SK-N-MC (cell line): ENCODE measurements around the gene KCNE3.

Experiments used
- DNase-seq: peaks from one replicate; pipeline ENCODE4 v3.0.0-alpha.2; 2011; ENCODE audit warnings: low read depth, low spot score
- H3K27ac ChIP-seq: fragments of 200-600 bp; sonication (generic); 2 replicates; pipeline ENCODE4 v1.5.1; 2016; ENCODE audit warnings: mixed run types
- H3K36me3 ChIP-seq: fragments of 200-600 bp; sonication (generic); 2 replicates; pipeline ENCODE4 v1.6.1; 2017; ENCODE audit warnings: antibody characterized with exemption, low read length, mixed read lengths; ENCODE audit not compliant: insufficient read depth
- H3K4me3 ChIP-seq: fragments of 200-600 bp; sonication (generic); 2 replicates; pipeline ENCODE4 v1.5.1; 2016
- H3K9ac ChIP-seq: fragments of 200-600 bp; sonication (generic); 2 replicates; pipeline ENCODE4 v1.8.0; 2017; ENCODE audit warnings: mixed run types, mixed read lengths; ENCODE audit not compliant: insufficient read length
- H3K9me3 ChIP-seq: fragments of 200-600 bp; sonication (generic); 2 replicates; pipeline ENCODE4 v1.6.1; 2017; ENCODE audit warnings: low read depth, mild to moderate bottlenecking, antibody characterized with exemption, low read length, moderate library complexity, mixed read lengths
- EZH2 ChIP-seq: fragments of 200-600 bp; sonication (generic); IDR thresholded peaks from one replicate; pipeline ENCODE4 v1.6.1; 2017; ENCODE audit warnings: antibody characterized with exemption
- FOXP2 ChIP-seq: optimal IDR thresholded peaks from 2 replicates; pipeline ENCODE3; 2011; ENCODE audit warnings: mild to moderate bottlenecking, moderate library complexity; ENCODE audit not compliant: insufficient read depth; ENCODE audit errors: extremely low read length, control extremely low read depth
- POLR2AphosphoS5 ChIP-seq: IDR thresholded peaks from 2 replicates; pipeline ENCODE4 v1.6.1; 2012; ENCODE audit warnings: mild to moderate bottlenecking, low read depth, low read length, borderline replicate concordance

KCNE3 gene

DNA sequence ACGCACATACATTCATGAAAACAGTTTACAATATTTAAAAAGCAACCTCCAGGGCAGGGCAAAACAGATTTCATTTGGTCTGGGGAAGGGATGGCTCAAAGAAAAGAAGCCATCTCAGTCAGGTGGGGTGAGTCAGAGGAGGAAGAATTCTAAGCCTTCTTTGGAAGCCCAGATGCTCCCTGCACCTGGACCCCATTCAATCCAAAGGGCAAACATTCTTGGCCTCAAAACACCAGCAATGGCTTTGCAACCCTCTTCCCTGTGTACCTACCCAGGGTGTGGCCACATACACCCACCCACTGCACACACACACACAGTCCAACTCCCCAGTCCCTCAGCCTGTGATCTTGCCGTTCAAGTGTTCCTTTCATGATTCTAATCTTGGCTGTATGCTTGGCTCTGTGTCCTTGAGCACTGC is 2.0 kb downstream of the KCNE3 start:
- Histone ChIP-seq H3K4me3 (peak overlapping the region; percentile 78), H3K27ac (peak overlapping the region; percentile 99), H3K36me3 (peaks cover 52% of the 10 kb centered on the region), H3K9me3 (no peaks in the 10 kb centered on the region), H3K9ac (peak overlapping the region; percentile 93)
- TF ChIP-seq FOXP2 (no peak), POLR2AphosphoS5 (no peak), EZH2 (no peak)
- DNase-seq: no peak

DNA sequence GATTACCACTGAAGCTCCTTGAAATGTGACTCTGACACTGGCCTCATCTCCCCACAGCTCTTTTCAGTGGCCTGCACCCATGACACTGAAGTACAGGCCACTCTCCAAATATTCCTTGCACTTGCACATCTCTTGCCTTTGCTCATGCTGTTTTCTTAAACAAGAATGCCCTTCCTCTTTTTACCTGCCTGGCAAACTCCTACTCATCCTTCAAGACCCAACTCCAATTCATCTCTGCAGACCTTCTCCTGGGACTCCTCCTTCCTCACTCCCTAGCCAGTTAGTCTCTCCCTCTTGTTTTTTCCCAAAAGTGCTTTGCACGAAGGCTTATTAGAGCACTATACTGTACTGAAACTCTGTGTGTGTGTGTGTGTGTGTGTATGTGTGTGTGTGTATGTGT is 2.6 kb downstream of the KCNE3 start:
- Histone ChIP-seq H3K9ac (peak overlapping the region; percentile 37), H3K27ac (peak overlapping the region; percentile 99), H3K9me3 (no peaks in the 10 kb centered on the region), H3K36me3 (peaks cover 57% of the 10 kb centered on the region), H3K4me3 (peak overlapping the region; percentile 78)
- DNase-seq: no peak
- TF ChIP-seq FOXP2 (no peak), EZH2 (no peak), POLR2AphosphoS5 (no peak)

DNA sequence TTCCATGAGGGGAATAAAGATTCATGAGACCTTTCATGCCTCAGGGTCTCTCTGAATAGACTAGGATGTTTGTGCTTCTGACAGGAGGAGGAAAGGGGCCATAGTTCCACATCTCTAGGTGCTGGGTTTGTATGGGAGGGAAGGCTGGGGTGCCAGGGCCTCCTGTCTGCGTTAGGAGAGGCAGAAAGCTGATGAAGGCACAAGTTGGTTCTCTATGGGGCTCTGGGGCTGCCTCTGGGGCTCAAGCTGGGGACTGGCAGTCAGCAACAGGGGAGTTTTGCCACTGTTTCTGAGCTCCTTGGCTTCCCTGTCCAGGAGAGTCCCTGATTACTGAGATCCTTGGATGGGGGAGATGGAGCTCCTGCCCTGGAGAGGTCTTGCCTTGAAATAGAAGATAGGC is 4.1 kb downstream of the KCNE3 start:
- Histone ChIP-seq H3K36me3 (peaks cover 69% of the 10 kb centered on the region), H3K4me3 (no peak overlapping the region; the same call in 1 of the 2 replicates), H3K9ac (no peak overlapping the region), H3K27ac (peak overlapping the region; percentile 69), H3K9me3 (no peaks in the 10 kb centered on the region)
- TF ChIP-seq EZH2 (no peak), FOXP2 (no peak), POLR2AphosphoS5 (no peak)
- DNase-seq: no peak

DNA sequence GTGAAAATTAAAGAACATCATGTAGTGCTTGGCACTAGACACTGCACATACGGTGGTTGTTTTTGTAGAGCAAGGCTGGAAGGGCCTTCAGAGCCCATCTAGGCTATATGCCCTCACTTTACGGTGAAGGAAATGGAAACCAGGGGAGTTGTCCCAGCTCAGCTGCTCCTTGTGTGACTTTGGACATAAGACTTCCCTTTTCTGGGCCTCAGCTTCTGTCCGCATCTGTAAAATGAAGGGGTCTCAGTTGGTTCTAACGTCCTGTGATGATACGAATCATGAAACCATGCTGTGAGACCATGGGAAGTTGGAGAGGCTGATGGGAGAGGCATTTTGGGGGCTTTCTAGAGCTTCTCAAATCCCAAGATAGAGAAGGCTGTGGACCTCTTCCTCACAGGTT is 4.7 kb downstream of the KCNE3 start:
- TF ChIP-seq POLR2AphosphoS5: no peak
- Histone ChIP-seq H3K9ac (no peak overlapping the region), H3K9me3 (no peaks in the 10 kb centered on the region), H3K36me3 (peaks cover 75% of the 10 kb centered on the region), H3K27ac (peak overlapping the region; percentile 69), H3K4me3 (0 out of 2 replicates have a peak overlapping the region, but pooled peaks have one; percentile 17)
- DNase-seq: no peak

DNA sequence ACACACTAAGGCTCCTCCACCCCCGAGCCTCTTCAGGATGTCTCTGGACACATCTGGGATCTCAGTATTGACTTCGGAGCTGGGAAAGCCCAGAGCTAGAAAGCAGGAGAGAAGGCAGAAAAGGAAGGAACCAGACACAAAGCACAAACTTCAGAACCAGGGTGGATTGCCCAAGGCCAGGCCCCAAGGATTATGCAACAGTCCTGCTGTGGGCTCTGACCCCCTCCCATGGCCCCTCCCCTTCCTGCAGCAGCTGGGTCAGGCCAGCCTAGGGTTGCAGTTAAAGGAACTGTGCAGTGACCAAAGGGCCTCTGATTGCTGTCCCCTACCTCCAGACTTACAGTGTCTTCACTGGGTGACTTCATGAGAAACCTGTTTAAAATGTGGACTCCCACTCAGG is 5.3 kb downstream of the KCNE3 start:
- Histone ChIP-seq H3K4me3 (peak overlapping the region; percentile 17; the same call in 1 of the 2 replicates), H3K27ac (peak overlapping the region; percentile 69), H3K9me3 (no peaks in the 10 kb centered on the region), H3K9ac (no peak overlapping the region), H3K36me3 (peaks cover 81% of the 10 kb centered on the region)
- no peak for DNase-seq
- TF ChIP-seq EZH2 (no peak), POLR2AphosphoS5 (peak; percentile 21; the same call in 1 of the 2 replicates)

DNA sequence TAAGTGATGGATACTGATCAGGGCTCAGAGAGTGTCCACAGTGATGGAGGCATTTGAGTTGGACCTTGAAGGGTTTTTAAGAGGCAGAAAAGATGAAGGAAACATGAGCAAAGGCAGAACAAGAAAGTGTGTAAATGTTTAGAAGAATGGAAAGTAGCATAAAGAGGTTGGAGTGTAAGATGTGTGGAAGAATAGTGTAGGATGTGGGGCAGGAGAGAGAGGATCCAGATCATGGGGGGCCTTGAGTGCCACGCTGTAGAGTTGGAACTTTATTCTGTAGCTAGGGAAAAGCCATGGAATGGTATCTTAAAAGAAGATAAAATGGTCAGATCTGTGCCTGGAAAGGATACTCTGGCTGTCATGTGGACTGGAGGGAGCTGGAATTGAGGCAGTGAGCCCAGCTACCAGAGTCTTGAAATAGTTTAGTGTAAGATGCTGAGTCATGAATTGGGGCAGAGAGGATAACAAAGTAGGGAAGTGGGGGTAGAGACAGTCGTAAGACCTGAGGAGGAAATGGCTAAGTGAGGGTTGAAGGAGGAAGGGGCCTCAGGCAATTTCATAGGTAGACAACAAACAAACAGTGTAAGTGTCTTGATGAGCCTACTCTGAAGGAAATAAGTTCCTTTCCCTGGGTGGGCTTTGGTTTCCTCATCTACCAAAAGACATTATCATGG is 6.7 kb downstream of the KCNE3 start:
- TF ChIP-seq EZH2 (no peak), FOXP2 (no peak), POLR2AphosphoS5 (no peak; the same call in 1 of the 2 replicates)
- H3K9ac ChIP-seq: no peak overlapping the region
- peak overlapping the region; percentile 2; the same call in 1 of the 2 replicates for H3K4me3 ChIP-seq
- H3K36me3 ChIP-seq: peaks cover 84% of the 10 kb centered on the region
- H3K9me3 ChIP-seq: no peaks in the 10 kb centered on the region
- peak overlapping the region; percentile 72 for H3K27ac ChIP-seq
- no peak for DNase-seq

DNA sequence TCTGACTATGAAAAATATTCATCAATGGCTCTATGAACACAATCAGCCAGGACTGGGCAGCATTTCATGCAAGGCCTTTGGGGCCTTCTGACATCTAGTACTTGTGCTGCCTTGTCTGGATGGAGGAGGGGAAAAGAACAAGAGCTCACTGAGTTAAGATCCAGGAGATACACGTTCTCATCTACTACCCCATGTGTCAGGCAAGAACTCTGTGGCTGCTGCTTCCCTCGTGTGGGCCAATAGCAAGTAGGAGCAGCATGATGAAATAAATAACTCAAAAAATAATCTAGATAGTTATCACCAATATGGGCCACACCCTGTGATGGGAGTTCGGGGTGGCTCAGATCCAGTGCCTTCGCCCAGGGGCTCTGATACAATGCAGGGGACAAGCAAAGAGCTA is 7.3 kb downstream of the KCNE3 start:
- H3K4me3 ChIP-seq: no peak overlapping the region
- peak overlapping the region; percentile 72 for H3K27ac ChIP-seq
- TF ChIP-seq POLR2AphosphoS5 (no peak), EZH2 (no peak)
- peaks cover 84% of the 10 kb centered on the region for H3K36me3 ChIP-seq
- no peaks in the 10 kb centered on the region for H3K9me3 ChIP-seq
- H3K9ac ChIP-seq: no peak overlapping the region
- DNase-seq: no peak

DNA sequence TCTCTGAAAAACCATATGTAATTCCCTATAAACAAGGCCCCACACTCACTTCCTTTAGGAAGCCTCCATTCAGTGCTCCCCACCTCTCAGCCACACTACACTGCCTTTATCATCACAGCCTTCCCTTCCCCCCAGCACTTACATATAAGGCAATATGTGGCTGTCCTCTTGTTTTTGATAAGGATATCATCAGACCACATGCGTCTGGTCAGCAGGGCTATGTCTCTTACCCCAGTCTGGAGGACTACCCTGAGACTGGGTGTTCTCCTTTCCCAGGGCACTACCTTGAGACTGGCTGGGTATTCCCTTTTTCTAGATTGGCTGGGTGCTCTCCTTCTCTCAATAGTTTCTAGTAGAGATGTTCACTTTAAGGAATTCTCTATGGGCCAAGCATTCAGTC is 7.8 kb downstream of the KCNE3 start:
- Histone ChIP-seq H3K9me3 (no peaks in the 10 kb centered on the region), H3K4me3 (no peak overlapping the region), H3K36me3 (peaks cover 80% of the 10 kb centered on the region), H3K9ac (no peak overlapping the region), H3K27ac (peak overlapping the region; percentile 4; the same call in 1 of the 2 replicates)
- DNase-seq: no peak
- TF ChIP-seq EZH2 (no peak), POLR2AphosphoS5 (no peak), FOXP2 (no peak)

DNA sequence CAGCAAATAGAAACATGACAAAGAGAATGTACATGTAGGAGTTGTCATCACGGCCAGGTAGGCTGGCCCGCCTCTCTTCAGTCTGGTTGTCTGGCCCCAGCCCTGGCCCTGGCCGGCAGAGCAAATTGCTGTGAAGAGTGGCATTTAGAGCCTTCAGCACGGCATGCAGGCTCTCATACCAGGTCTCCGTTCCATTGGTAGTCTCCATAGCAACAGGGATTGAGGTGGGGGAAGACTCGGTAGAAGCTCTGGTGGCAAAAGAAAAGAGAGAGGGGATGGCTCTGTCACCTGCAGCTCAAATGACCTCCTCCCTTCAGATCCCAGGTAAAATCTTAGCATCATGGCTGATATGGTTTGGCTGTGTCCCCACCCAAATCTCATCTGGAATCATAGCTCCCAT is 10.0 kb downstream of the KCNE3 start:
- TF ChIP-seq POLR2AphosphoS5 (no peak), FOXP2 (no peak), EZH2 (no peak)
- DNase-seq: no peak
- no peak overlapping the region for H3K4me3 ChIP-seq
- no peaks in the 10 kb centered on the region for H3K9me3 ChIP-seq
- peaks cover 58% of the 10 kb centered on the region for H3K36me3 ChIP-seq
- H3K27ac ChIP-seq: no peak overlapping the region
- H3K9ac ChIP-seq: no peak overlapping the region
